ENCODE data around the gene CDC42BPB.

Gene CDC42BPB

GRCh38 chr14:103016594-103016993, 40.8 kb downstream of the CDC42BPB start:
- no peak for DNase-seq (ENCODE audit: low spot score)
- Histone ChIP-seq H3K4ac (ENCODE audit: low read length) (no peak overlapping the region), H3K18ac (ENCODE audit: low read length) (no peak overlapping the region), H3K27me3 (ENCODE audit: control insufficient read depth in 3 of 3, insufficient read depth in 3 of 3, low read depth in 1 of 3, low read length in 3 of 3) (no peaks in the 10 kb centered on the region), H3K4me3 (ENCODE audit: low read length in 2 of 2) (no peak overlapping the region), H3K36me3 (replicated peaks in 1 of 2; ENCODE audit: control insufficient read depth in 2 of 2, insufficient read depth in 2 of 2, low read length in 2 of 2) (peaks cover 0 to 20% of the 10 kb centered on the region in 2 donors), H4K91ac (ENCODE audit: low read depth, low read length, poor library complexity) (no peak overlapping the region), H2BK5ac (ENCODE audit: low read length) (no peak overlapping the region), H2AFZ (ENCODE audit: low read length) (no peak overlapping the region), H2BK15ac (ENCODE audit: low read length) (no peak overlapping the region), H3K14ac (ENCODE audit: low read length) (no peak overlapping the region), H3K4me2 (ENCODE audit: insufficient read depth, low read length, poor library complexity, severe bottlenecking) (no peak overlapping the region), H3K27ac (replicated peaks; ENCODE audit: low read length) (no peak overlapping the region), H3K23ac (ENCODE audit: low read depth, low read length, poor library complexity) (no peak overlapping the region), H2BK12ac (ENCODE audit: low read length) (no peak overlapping the region), H3K4me1 (ENCODE audit: control insufficient read depth in 2 of 2, insufficient read depth in 1 of 2, low read depth in 1 of 2, low read length in 2 of 2) (peaks cover 12 to 18% of the 10 kb centered on the region in 2 donors), H2AK5ac (ENCODE audit: low read depth, low read length) (no peak overlapping the region), H3K9ac (ENCODE audit: low read depth, low read length, poor library complexity) (no peak overlapping the region), H4K8ac (ENCODE audit: low read depth, low read length) (no peak overlapping the region), H2BK120ac (ENCODE audit: low read depth, low read length) (no peak overlapping the region), H3K79me1 (ENCODE audit: low read depth, low read length) (peaks cover 4% of the 10 kb centered on the region), H3K9me3 (replicated peaks in 1 of 2; ENCODE audit: control insufficient read depth in 2 of 2, insufficient read depth in 1 of 2, low read depth in 1 of 2, low read length in 2 of 2) (peaks cover 8 to 18% of the 10 kb centered on the region in 2 donors)
- WGBS, 2 donors (ENCODE audit: extremely low coverage in 2 of 2, insufficient read length in 2 of 2, insufficient replicate concordance in 1 of 2): no CpG with 5 or more reads among the region's 6 CpGs

DNA sequence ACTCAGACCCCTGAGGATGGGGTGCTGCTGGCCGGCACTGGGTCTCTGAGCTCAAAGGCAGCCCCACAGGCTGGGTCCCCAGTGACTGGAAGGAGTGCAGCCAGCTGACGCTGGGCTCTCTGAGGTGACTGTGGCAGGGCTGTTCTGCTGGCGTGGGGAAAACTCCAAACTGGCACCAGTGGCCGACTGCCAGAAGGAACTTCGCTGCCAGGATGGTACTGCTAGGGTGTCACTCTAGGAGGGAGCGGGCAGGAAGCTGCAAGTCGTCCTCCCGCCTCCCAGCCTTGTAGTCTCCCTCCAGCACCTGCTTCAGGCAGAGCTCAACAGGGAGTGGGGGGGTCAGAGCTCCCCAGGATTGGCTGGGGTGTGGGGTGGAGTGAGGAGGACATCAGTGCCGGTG, 41.3 kb downstream of the CDC42BPB start:
- H3K18ac ChIP-seq (ENCODE audit: low read length): peak overlapping the region; percentile 54
- peaks cover 12 to 18% of the 10 kb centered on the region in 2 donors for H3K4me1 ChIP-seq (ENCODE audit: control insufficient read depth in 2 of 2, insufficient read depth in 1 of 2, low read depth in 1 of 2, low read length in 2 of 2)
- peaks cover under 1 to 25% of the 10 kb centered on the region in 2 donors for H3K36me3 ChIP-seq (replicated peaks in 1 of 2; ENCODE audit: control insufficient read depth in 2 of 2, insufficient read depth in 2 of 2, low read length in 2 of 2)
- H3K27ac ChIP-seq (replicated peaks; ENCODE audit: low read length): no peak overlapping the region
- H3K79me1 ChIP-seq (ENCODE audit: low read depth, low read length): peaks cover 4% of the 10 kb centered on the region
- H2BK12ac ChIP-seq (ENCODE audit: low read length): peak overlapping the region; percentile 78
- H4K8ac ChIP-seq (ENCODE audit: low read depth, low read length): no peak overlapping the region
- no peak overlapping the region for H2BK120ac ChIP-seq (ENCODE audit: low read depth, low read length)
- H3K4ac ChIP-seq (ENCODE audit: low read length): no peak overlapping the region
- no peak overlapping the region for H2BK5ac ChIP-seq (ENCODE audit: low read length)
- no peak overlapping the region for H2BK15ac ChIP-seq (ENCODE audit: low read length)
- no peak overlapping the region for H4K91ac ChIP-seq (ENCODE audit: low read depth, low read length, poor library complexity)
- H3K9ac ChIP-seq (ENCODE audit: low read depth, low read length, poor library complexity): no peak overlapping the region
- no CpG with 5 or more reads among the region's 9 CpGs for WGBS, 2 donors (ENCODE audit: extremely low coverage in 2 of 2, insufficient read length in 2 of 2, insufficient replicate concordance in 1 of 2)
- peaks cover 8 to 17% of the 10 kb centered on the region in 2 donors for H3K9me3 ChIP-seq (replicated peaks in 1 of 2; ENCODE audit: control insufficient read depth in 2 of 2, insufficient read depth in 1 of 2, low read depth in 1 of 2, low read length in 2 of 2)
- no peak overlapping the region for H3K4me3 ChIP-seq (ENCODE audit: low read length in 2 of 2)
- H3K14ac ChIP-seq (ENCODE audit: low read length): no peak overlapping the region
- H3K4me2 ChIP-seq (ENCODE audit: insufficient read depth, low read length, poor library complexity, severe bottlenecking): no peak overlapping the region
- H2AFZ ChIP-seq (ENCODE audit: low read length): no peak overlapping the region
- no peak for DNase-seq (ENCODE audit: low spot score)
- no peak overlapping the region for H3K23ac ChIP-seq (ENCODE audit: low read depth, low read length, poor library complexity)
- H2AK5ac ChIP-seq (ENCODE audit: low read depth, low read length): no peak overlapping the region
- H3K27me3 ChIP-seq (ENCODE audit: control insufficient read depth in 3 of 3, insufficient read depth in 3 of 3, low read depth in 1 of 3, low read length in 3 of 3): no peaks in the 10 kb centered on the region

DNA sequence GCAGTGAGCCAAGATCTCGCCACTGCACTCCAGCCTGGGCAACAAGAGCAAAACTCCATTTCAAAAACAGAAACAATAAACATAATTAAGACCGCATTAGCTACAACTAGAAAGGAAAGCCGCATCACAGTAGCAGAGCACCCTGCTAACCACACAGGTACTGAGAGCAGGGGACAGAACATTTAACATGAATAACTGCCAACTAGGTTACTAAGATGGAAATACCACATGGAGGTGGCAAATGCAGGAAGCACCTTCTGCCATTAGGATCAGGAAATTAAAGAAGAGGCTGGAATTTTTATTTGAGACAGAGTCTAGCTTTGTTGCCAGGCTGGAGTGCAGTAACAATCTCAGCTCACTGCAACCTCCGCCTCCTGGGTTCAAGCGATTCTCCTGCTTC, 41.9 kb downstream of the CDC42BPB start:
- Histone ChIP-seq H2AK5ac (ENCODE audit: low read depth, low read length) (no peak overlapping the region), H3K23ac (ENCODE audit: low read depth, low read length, poor library complexity) (no peak overlapping the region)
- WGBS, 2 donors (ENCODE audit: extremely low coverage in 2 of 2, insufficient read length in 2 of 2, insufficient replicate concordance in 1 of 2): no CpG with 5 or more reads among the region's 5 CpGs

GRCh38 chr14:103014466-103015228, 42.7 kb downstream of the CDC42BPB start:
- H3K23ac ChIP-seq (ENCODE audit: low read depth, low read length, poor library complexity): no peak overlapping the region
- H2BK15ac ChIP-seq (ENCODE audit: low read length): no peak overlapping the region
- peak overlapping the region; percentile 68 for H2AFZ ChIP-seq (ENCODE audit: low read length)
- peaks cover 1 to 23% of the 10 kb centered on the region in 2 donors for H3K36me3 ChIP-seq (replicated peaks in 1 of 2; ENCODE audit: control insufficient read depth in 2 of 2, insufficient read depth in 2 of 2, low read length in 2 of 2)
- peaks cover 4% of the 10 kb centered on the region for H3K79me1 ChIP-seq (ENCODE audit: low read depth, low read length)
- no CpG with 5 or more reads among the region's 11 CpGs for WGBS, 2 donors (ENCODE audit: extremely low coverage in 2 of 2, insufficient read length in 2 of 2, insufficient replicate concordance in 1 of 2)
- peak overlapping the region; percentile 77 for H3K27ac ChIP-seq (replicated peaks; ENCODE audit: low read length)
- H2BK120ac ChIP-seq (ENCODE audit: low read depth, low read length): no peak overlapping the region
- peak overlapping the region in 1 of 2 donors; percentile 16 for H3K4me3 ChIP-seq (ENCODE audit: low read length in 2 of 2)
- DNase-seq (ENCODE audit: low spot score): peak; percentile 26
- H3K18ac ChIP-seq (ENCODE audit: low read length): no peak overlapping the region
- peaks cover 8 to 17% of the 10 kb centered on the region in 2 donors for H3K9me3 ChIP-seq (replicated peaks in 1 of 2; ENCODE audit: control insufficient read depth in 2 of 2, insufficient read depth in 1 of 2, low read depth in 1 of 2, low read length in 2 of 2)
- H3K4me2 ChIP-seq (ENCODE audit: insufficient read depth, low read length, poor library complexity, severe bottlenecking): no peak overlapping the region
- no peak overlapping the region for H2BK5ac ChIP-seq (ENCODE audit: low read length)
- H4K91ac ChIP-seq (ENCODE audit: low read depth, low read length, poor library complexity): no peak overlapping the region
- H3K27me3 ChIP-seq (ENCODE audit: control insufficient read depth in 3 of 3, insufficient read depth in 3 of 3, low read depth in 1 of 3, low read length in 3 of 3): no peaks in the 10 kb centered on the region
- H2BK12ac ChIP-seq (ENCODE audit: low read length): no peak overlapping the region
- no peak overlapping the region for H3K14ac ChIP-seq (ENCODE audit: low read length)
- no peak overlapping the region for H2AK5ac ChIP-seq (ENCODE audit: low read depth, low read length)
- H4K8ac ChIP-seq (ENCODE audit: low read depth, low read length): no peak overlapping the region
- H3K9ac ChIP-seq (ENCODE audit: low read depth, low read length, poor library complexity): no peak overlapping the region
- H3K4me1 ChIP-seq (ENCODE audit: control insufficient read depth in 2 of 2, insufficient read depth in 1 of 2, low read depth in 1 of 2, low read length in 2 of 2): peaks cover 12 to 15% of the 10 kb centered on the region in 2 donors
- H3K4ac ChIP-seq (ENCODE audit: low read length): no peak overlapping the region

More for the DNA sequence above, 41.9 kb downstream of the CDC42BPB start:
- no peak overlapping the region for H3K4ac ChIP-seq (ENCODE audit: low read length)
- H3K4me2 ChIP-seq (ENCODE audit: insufficient read depth, low read length, poor library complexity, severe bottlenecking): no peak overlapping the region
- no peaks in the 10 kb centered on the region for H3K27me3 ChIP-seq (ENCODE audit: control insufficient read depth in 3 of 3, insufficient read depth in 3 of 3, low read depth in 1 of 3, low read length in 3 of 3)
- H3K79me1 ChIP-seq (ENCODE audit: low read depth, low read length): peaks cover 4% of the 10 kb centered on the region
- H3K9me3 ChIP-seq (replicated peaks in 1 of 2; ENCODE audit: control insufficient read depth in 2 of 2, insufficient read depth in 1 of 2, low read depth in 1 of 2, low read length in 2 of 2): peaks cover 8 to 17% of the 10 kb centered on the region in 2 donors
- no peak overlapping the region for H4K91ac ChIP-seq (ENCODE audit: low read depth, low read length, poor library complexity)
- peaks cover 12 to 18% of the 10 kb centered on the region in 2 donors for H3K4me1 ChIP-seq (ENCODE audit: control insufficient read depth in 2 of 2, insufficient read depth in 1 of 2, low read depth in 1 of 2, low read length in 2 of 2)
- H2BK120ac ChIP-seq (ENCODE audit: low read depth, low read length): no peak overlapping the region
- no peak overlapping the region for H2BK12ac ChIP-seq (ENCODE audit: low read length)
- no peak overlapping the region for H2BK15ac ChIP-seq (ENCODE audit: low read length)
- no peak overlapping the region for H4K8ac ChIP-seq (ENCODE audit: low read depth, low read length)
- no peak overlapping the region for H3K9ac ChIP-seq (ENCODE audit: low read depth, low read length, poor library complexity)
- H2AFZ ChIP-seq (ENCODE audit: low read length): no peak overlapping the region
- H3K4me3 ChIP-seq (ENCODE audit: low read length in 2 of 2): no peak overlapping the region
- H3K18ac ChIP-seq (ENCODE audit: low read length): no peak overlapping the region
- no peak overlapping the region for H3K14ac ChIP-seq (ENCODE audit: low read length)
- DNase-seq (ENCODE audit: low spot score): no peak
- peaks cover 1 to 22% of the 10 kb centered on the region in 2 donors for H3K36me3 ChIP-seq (replicated peaks in 1 of 2; ENCODE audit: control insufficient read depth in 2 of 2, insufficient read depth in 2 of 2, low read length in 2 of 2)
- no peak overlapping the region for H2BK5ac ChIP-seq (ENCODE audit: low read length)
- peak overlapping the region; percentile 54 for H3K27ac ChIP-seq (replicated peaks; ENCODE audit: low read length)

Data from neuronal stem cell (in vitro differentiated cells).